ENCODE results near the gene HBP1.

The HBP1 gene

DNA sequence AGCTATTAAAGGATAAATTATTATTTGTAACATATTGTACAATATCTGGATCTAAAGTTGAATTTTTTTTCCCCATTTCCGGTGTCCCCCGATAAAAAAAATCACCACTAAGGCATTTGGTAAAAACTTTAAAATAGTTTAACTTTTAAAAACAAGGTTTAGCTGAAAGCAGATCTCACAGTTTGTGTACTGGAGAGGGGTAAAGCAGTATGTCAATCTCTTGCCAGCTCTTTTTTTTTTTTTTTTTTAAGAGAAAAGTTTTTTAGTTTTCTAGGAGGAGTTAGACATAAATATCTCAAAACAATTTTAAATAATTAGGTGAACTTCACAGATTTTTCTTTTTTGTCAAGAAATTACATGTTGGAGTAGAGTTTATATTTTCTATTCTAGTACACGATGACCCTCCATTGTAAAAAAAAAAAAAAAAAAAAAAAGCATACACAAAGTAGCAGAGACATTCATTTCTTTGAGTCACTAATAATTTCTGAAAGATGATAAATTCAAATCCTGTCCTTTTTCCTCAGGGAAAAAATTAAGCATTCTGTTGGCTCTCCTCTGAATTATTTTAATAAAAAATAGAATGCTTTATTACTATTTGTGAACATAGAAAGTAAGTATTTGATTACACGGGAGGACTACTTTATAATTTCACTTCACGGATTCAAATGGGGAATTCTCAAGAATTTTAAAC is 1.9 kb upstream of the HBP1 start:
- Histone ChIP-seq H4K20me1 (ENCODE audit: low read depth, low read length) (no peaks in the 10 kb centered on the region), H2AFZ (ENCODE audit: low read depth, low read length, severe bottlenecking) (peak overlapping the region; percentile 99), H3K4me3 (ENCODE audit: insufficient read depth, low read length, poor library complexity, severe bottlenecking) (peak overlapping the region; percentile 61), H3K9me2 (replicated peaks; ENCODE audit: insufficient read depth, low read length) (no peaks in the 10 kb centered on the region), H3K4me2 (ENCODE audit: low read depth, low read length, poor library complexity, severe bottlenecking) (peak overlapping the region; percentile 66), H3K27me3 (ENCODE audit: low read length) (no peaks in the 10 kb centered on the region), H3F3A (ENCODE audit: insufficient read depth) (peaks cover 19% of the 10 kb centered on the region), H3K79me2 (ENCODE audit: insufficient read depth, low read length) (peaks cover 8% of the 10 kb centered on the region), H3K36me3 (ENCODE audit: low read length) (no peaks in the 10 kb centered on the region), H3K9ac (ENCODE audit: low read length) (peak overlapping the region; percentile 51), H3K9me3 (ENCODE audit: insufficient read depth, low read length) (no peaks in the 10 kb centered on the region), H3K27ac (ENCODE audit: low read depth, low read length) (peak overlapping the region; percentile 81)
- TF ChIP-seq, protein P1, sequence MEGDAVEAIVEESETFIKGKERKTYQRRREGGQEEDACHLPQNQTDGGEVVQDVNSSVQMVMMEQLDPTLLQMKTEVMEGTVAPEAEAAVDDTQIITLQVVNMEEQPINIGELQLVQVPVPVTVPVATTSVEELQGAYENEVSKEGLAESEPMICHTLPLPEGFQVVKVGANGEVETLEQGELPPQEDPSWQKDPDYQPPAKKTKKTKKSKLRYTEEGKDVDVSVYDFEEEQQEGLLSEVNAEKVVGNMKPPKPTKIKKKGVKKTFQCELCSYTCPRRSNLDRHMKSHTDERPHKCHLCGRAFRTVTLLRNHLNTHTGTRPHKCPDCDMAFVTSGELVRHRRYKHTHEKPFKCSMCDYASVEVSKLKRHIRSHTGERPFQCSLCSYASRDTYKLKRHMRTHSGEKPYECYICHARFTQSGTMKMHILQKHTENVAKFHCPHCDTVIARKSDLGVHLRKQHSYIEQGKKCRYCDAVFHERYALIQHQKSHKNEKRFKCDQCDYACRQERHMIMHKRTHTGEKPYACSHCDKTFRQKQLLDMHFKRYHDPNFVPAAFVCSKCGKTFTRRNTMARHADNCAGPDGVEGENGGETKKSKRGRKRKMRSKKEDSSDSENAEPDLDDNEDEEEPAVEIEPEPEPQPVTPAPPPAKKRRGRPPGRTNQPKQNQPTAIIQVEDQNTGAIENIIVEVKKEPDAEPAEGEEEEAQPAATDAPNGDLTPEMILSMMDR (IDR thresholded peaks at IDR 0.05; ENCODE audit: insufficient read depth, low read length, poor library complexity, severe bottlenecking): no peak
- no peak for TF ChIP-seq EZH2phosphoT487 (conservative IDR thresholded peaks at IDR 0.05; ENCODE audit: low read length)

- peak overlapping the region; percentile 81 for H3K27ac ChIP-seq (ENCODE audit: low read depth, low read length)
- peak overlapping the region; percentile 51 for H3K9ac ChIP-seq (ENCODE audit: low read length)
- H2AFZ ChIP-seq (ENCODE audit: low read depth, low read length, severe bottlenecking): peak overlapping the region; percentile 99
- peak overlapping the region; percentile 66 for H3K4me2 ChIP-seq (ENCODE audit: low read depth, low read length, poor library complexity, severe bottlenecking)
- H4K20me1 ChIP-seq (ENCODE audit: low read depth, low read length): no peaks in the 10 kb centered on the region
- no peaks in the 10 kb centered on the region for H3K36me3 ChIP-seq (ENCODE audit: low read length)
- H3K9me2 ChIP-seq (replicated peaks; ENCODE audit: insufficient read depth, low read length): no peaks in the 10 kb centered on the region
- no peaks in the 10 kb centered on the region for H3K27me3 ChIP-seq (ENCODE audit: low read length)
- H3K4me3 ChIP-seq (ENCODE audit: insufficient read depth, low read length, poor library complexity, severe bottlenecking): peak overlapping the region; percentile 61
- no peaks in the 10 kb centered on the region for H3K9me3 ChIP-seq (ENCODE audit: insufficient read depth, low read length)
- TF ChIP-seq, protein P1 (IDR thresholded peaks at IDR 0.05; ENCODE audit: insufficient read depth, low read length, poor library complexity, severe bottlenecking): no peak
- no peak for TF ChIP-seq EZH2phosphoT487 (conservative IDR thresholded peaks at IDR 0.05; ENCODE audit: low read length)
- peaks cover 15% of the 10 kb centered on the region for H3K79me2 ChIP-seq (ENCODE audit: insufficient read depth, low read length)
- H3F3A ChIP-seq (ENCODE audit: insufficient read depth): peaks cover 19% of the 10 kb centered on the region
Observed at GRCh38 chr7:107167483-107168232, 1.1 kb upstream of the HBP1 start.

GRCh38 chr7:107169120-107170050 is 582 bp downstream of the HBP1 start:
- Histone ChIP-seq H3K27me3 (ENCODE audit: low read length) (no peaks in the 10 kb centered on the region), H3K36me3 (ENCODE audit: low read length) (no peaks in the 10 kb centered on the region), H3K79me2 (ENCODE audit: insufficient read depth, low read length) (peaks cover 23% of the 10 kb centered on the region), H3K4me2 (ENCODE audit: low read depth, low read length, poor library complexity, severe bottlenecking) (peak overlapping the region; percentile 73), H3K27ac (ENCODE audit: low read depth, low read length) (peak overlapping the region; percentile 62), H3K9me3 (ENCODE audit: insufficient read depth, low read length) (no peaks in the 10 kb centered on the region), H3K9ac (ENCODE audit: low read length) (peak overlapping the region; percentile 57), H3K9me2 (replicated peaks; ENCODE audit: insufficient read depth, low read length) (no peaks in the 10 kb centered on the region), H3F3A (ENCODE audit: insufficient read depth) (peaks cover 19% of the 10 kb centered on the region), H4K20me1 (ENCODE audit: low read depth, low read length) (no peaks in the 10 kb centered on the region), H3K4me3 (ENCODE audit: insufficient read depth, low read length, poor library complexity, severe bottlenecking) (peak overlapping the region; percentile 74), H2AFZ (ENCODE audit: low read depth, low read length, severe bottlenecking) (peak overlapping the region; percentile 82)
- TF ChIP-seq, protein P1 (IDR thresholded peaks at IDR 0.05; ENCODE audit: insufficient read depth, low read length, poor library complexity, severe bottlenecking): no peak
- no peak for TF ChIP-seq EZH2phosphoT487 (conservative IDR thresholded peaks at IDR 0.05; ENCODE audit: low read length)

Measured in SU-DHL-6 (cell line).